NCI-H2081 treated with DMSO at 0.1 percent for 48 hours (cell line): ENCODE measurements around the gene CYP4A11.
"Not testable (repeated sequence)": the region's sequence is repeated elsewhere in the genome, so short reads cannot be mapped to it uniquely, and the experiment has no call there.

Experiments used
- DNase-seq: peaks from one replicate; lab custom pipeline; 2025; lab: John Stamatoyannopoulos, UW

CYP4A11 gene

GRCh38 chr1:46941135-46941694 lies at the start of gene CYP4A11:
CYP4A11 (minus strand) TSS chr1:46941476; CDS start chr1:46941433, 43 bp downstream.
- DNase-seq = no peak

- DNase-seq = not testable (repeated sequence)
These were observed 49.3 kb upstream of the CYP4A11 start for GRCh38 chr1:46990541-46990940.

- DNase-seq = no peak
These were observed 42.7 kb upstream of the CYP4A11 start for GRCh38 chr1:46983830-46984586.

- DNase-seq = no peak
These were observed 42.0 kb upstream of the CYP4A11 start for GRCh38 chr1:46983166-46983829.

- no peak for DNase-seq
These were observed 27.8 kb upstream of the CYP4A11 start for GRCh38 chr1:46969014-46969619.

GRCh38 chr1:46962272-46962671 lies 21.0 kb upstream of the CYP4A11 start:
- not testable (repeated sequence) for DNase-seq

- no peak for DNase-seq
These were observed 19.9 kb upstream of the CYP4A11 start for GRCh38 chr1:46961066-46961758.

- DNase-seq = no peak
These were observed 19.0 kb upstream of the CYP4A11 start for GRCh38 chr1:46960250-46960649.

GRCh38 chr1:46955116-46955515 lies 13.8 kb upstream of the CYP4A11 start:
- not testable (repeated sequence) for DNase-seq

- not testable (repeated sequence) for DNase-seq
These were observed 12.6 kb upstream of the CYP4A11 start for GRCh38 chr1:46953847-46954246.

- not testable (repeated sequence) for DNase-seq
These were observed 8.1 kb upstream of the CYP4A11 start for GRCh38 chr1:46949417-46949666.

GRCh38 chr1:46948629-46949416 lies 7.5 kb upstream of the CYP4A11 start:
- no peak for DNase-seq

GRCh38 chr1:46947706-46948105 lies 6.4 kb upstream of the CYP4A11 start:
- DNase-seq = not testable (repeated sequence)

GRCh38 chr1:46942086-46942485 lies 810 bp upstream of the CYP4A11 start:
- no peak for DNase-seq

- no peak for DNase-seq
These were observed 969 bp downstream of the CYP4A11 start for GRCh38 chr1:46940307-46940706.

GRCh38 chr1:46937270-46937669 lies 4.0 kb downstream of the CYP4A11 start:
- DNase-seq = no peak

GRCh38 chr1:46936788-46937187 lies 4.5 kb downstream of the CYP4A11 start:
- no peak for DNase-seq

- DNase-seq = not testable (repeated sequence)
These were observed 6.4 kb downstream of the CYP4A11 start for GRCh38 chr1:46934852-46935251.

GRCh38 chr1:46932020-46932419 lies 9.3 kb downstream of the CYP4A11 start:
- not testable (repeated sequence) for DNase-seq

GRCh38 chr1:46931151-46931550 lies 10.1 kb downstream of the CYP4A11 start:
- DNase-seq = no peak

- DNase-seq = no peak
These were observed 13.9 kb downstream of the CYP4A11 start for GRCh38 chr1:46927249-46927835.
